Right cardiac atrium (tissue), 5 donors: ENCODE data around the gene RTN4R. TPM values are rescaled to one million over a fixed set of nuclear protein-coding genes. Genes with fewer than 3 reads are reported as not detected.
A peak's percentile ranks its signal among the peaks of the same experiment; 100 is the strongest.
"Not testable (repeated sequence)": the region's sequence is repeated elsewhere in the genome, so short reads cannot be mapped to it uniquely, and the experiment has no call there.

Experiments used
- ATAC-seq, 2 donors: fragments of 200-7000 bp; cut with Tn5 transposase; one replicate each; pipeline versions ENCODE4 v1.8.0 to v1.9.1; 2020; ENCODE audit warnings: moderate library complexity in 2 of 2, mild to moderate bottlenecking in 1 of 2
- DNase-seq, 3 donors: peaks; one replicate each; pipeline ENCODE4 v3.0.0-alpha.2; 2020
- H3K27ac ChIP-seq: one replicate; pipeline ENCODE4 v1.5.1; 2013; ENCODE audit warnings: mild to moderate bottlenecking, low read length, control low read depth, moderate library complexity
- H3K27me3 ChIP-seq: one replicate; pipeline ENCODE4 v1.6.1; 2013; ENCODE audit not compliant: control insufficient read depth, insufficient read depth
- H3K4me1 ChIP-seq: one replicate; pipeline ENCODE4 v1.6.1; 2013; ENCODE audit warnings: low read length; ENCODE audit not compliant: control insufficient read depth, insufficient read depth
- H3K4me3 ChIP-seq: one replicate; pipeline ENCODE4 v1.5.1; 2013; ENCODE audit warnings: low read length, control low read depth
- H3K9me3 ChIP-seq: one replicate; pipeline ENCODE4 v1.6.1; 2013; ENCODE audit warnings: low read length; ENCODE audit not compliant: control insufficient read depth
- WGBS: extraction: QIAGEN DNeasy Blood & Tissue Kit; methylation state at CpG from one replicate; pipeline ENCODE4 v1.1.7; 2013; 5-methylcytosine and 5-hydroxymethylcytosine counted together
- intact Hi-C, 4 donors: fragments of 100-400 bp; cut with DNase I; formaldehyde crosslinking; loops; one replicate each; pipeline versions ENCODE4 v1.11.0 to v1.14.0; 2022 to 2023
- polyA plus RNA-seq: library from polyadenylated mRNA; stranded (reverse); fragments of 200-250 nt; gene quantifications from one replicate; pipeline ENCODE4 v1.2.3, GENCODE V29; 2013
- total RNA-seq, 4 donors: library from RNA; stranded (reverse); fragmentation: NEBNext Ultra II Directional; extraction: Animal tissue kit (Norgen Biotek cat#: 25700); gene quantifications; one replicate each; pipeline ENCODE4 v1.2.1, GENCODE V29; 2021
- donor health status: healthy with polysubstance abuse.
- donor health status: DM: no; HTN: yes; CAD: no.
- donor health status: DM: no; HTN: no; CAD: no.
- donor health status: DM: no; HTN: yes; CAD: no; lungs with severe emphysema.
- donor health status: DM: yes; HTN: yes; CAD: no.

Gene RTN4R
- total and polyA plus RNA-seq, 5 donors: 0.56 to 1.9 (median 1.1) TPM

DNA sequence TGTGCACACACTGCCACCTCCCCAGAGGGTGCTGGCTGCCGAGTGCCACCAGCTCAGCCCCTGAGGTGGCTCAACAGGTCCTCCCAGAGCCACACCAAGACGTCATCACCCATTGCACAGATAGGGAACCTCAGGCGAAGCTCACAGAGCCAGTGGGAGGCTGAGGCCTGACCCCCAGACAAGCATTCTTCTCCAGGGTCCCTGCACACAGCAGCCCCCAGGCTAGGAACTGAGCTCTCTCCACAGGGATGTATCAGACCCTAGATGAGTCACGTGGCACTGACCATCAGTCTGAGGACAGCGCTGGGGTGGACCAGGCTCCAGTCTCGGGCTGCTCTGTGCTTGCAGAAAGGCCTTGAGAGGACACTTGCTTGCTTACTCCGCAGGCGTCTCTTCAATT is 1.6 kb upstream of the RTN4R start:
- not testable (repeated sequence) for ATAC-seq, DNase-seq, H3K27me3 ChIP-seq, H3K27ac ChIP-seq, H3K4me3 ChIP-seq, H3K4me1 ChIP-seq, H3K9me3 ChIP-seq
- 89% methylated on average over 8 of the region's 8 CpGs for WGBS
- intact Hi-C loops: loop anchor here in 2 of 4 donors (5.0 kb wide), 1 partner anchor 112 kb away; no protein-coding TSS in a partner anchor

DNA sequence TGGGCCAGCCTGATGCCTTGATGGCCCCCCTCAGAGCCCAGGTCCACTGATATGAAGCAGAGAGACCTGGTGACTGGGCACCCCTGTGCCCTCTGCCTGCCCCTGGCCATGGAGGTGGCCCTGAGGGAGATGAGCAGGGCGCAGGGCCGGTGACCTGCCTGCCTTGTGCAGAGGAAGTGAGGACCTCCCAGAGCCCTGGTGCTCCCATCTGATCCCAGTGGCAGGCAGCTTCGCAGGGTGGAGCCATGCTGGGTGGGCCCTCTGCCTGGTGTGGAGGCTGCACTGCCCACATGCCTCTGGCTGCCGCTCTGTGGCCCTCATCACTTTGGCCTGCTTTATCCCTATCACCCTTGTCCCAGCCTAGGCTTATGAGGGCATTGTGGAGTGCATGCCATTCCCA is 1.1 kb upstream of the RTN4R start:
- WGBS: 83% methylated on average over 4 of the region's 4 CpGs
- ATAC-seq, H3K27me3 ChIP-seq, H3K27ac ChIP-seq, H3K9me3 ChIP-seq, DNase-seq, H3K4me1 ChIP-seq, H3K4me3 ChIP-seq: not testable (repeated sequence)
- intact Hi-C loops: loop anchor here in 1 of 4 donors (5.0 kb wide), 1 partner anchor 112 kb away; no protein-coding TSS in a partner anchor

GRCh38 chr22:20267441-20268278 is 458 bp downstream of the RTN4R start:
- H3K4me1 ChIP-seq: no peaks in the 10 kb centered on the region
- intact Hi-C loops: loop anchor here in 2 of 4 donors (1.0 to 5.0 kb wide), 2 partner anchors 110 kb away; no protein-coding TSS in a partner anchor
- DNase-seq: no peak
- no peak overlapping the region for H3K27ac ChIP-seq
- peak overlapping the region; percentile 75 for H3K4me3 ChIP-seq
- peak in 1 of 2 donors; percentile 15 for ATAC-seq
- under 1% methylated on average over 101 of the region's 101 CpGs for WGBS
- no peaks in the 10 kb centered on the region for H3K27me3 ChIP-seq
- no peaks in the 10 kb centered on the region for H3K9me3 ChIP-seq

- not testable (repeated sequence) for H3K9me3 ChIP-seq, H3K4me1 ChIP-seq, ATAC-seq, DNase-seq, H3K27ac ChIP-seq, H3K27me3 ChIP-seq, H3K4me3 ChIP-seq
- WGBS: 67% methylated on average over 33 of the region's 33 CpGs
- intact Hi-C loops: loop anchor here in 1 of 4 donors (5.0 kb wide), 1 partner anchor 110 kb away; no protein-coding TSS in a partner anchor
Observed at GRCh38 chr22:20266667-20267440, 1.3 kb downstream of the RTN4R start.

DNA sequence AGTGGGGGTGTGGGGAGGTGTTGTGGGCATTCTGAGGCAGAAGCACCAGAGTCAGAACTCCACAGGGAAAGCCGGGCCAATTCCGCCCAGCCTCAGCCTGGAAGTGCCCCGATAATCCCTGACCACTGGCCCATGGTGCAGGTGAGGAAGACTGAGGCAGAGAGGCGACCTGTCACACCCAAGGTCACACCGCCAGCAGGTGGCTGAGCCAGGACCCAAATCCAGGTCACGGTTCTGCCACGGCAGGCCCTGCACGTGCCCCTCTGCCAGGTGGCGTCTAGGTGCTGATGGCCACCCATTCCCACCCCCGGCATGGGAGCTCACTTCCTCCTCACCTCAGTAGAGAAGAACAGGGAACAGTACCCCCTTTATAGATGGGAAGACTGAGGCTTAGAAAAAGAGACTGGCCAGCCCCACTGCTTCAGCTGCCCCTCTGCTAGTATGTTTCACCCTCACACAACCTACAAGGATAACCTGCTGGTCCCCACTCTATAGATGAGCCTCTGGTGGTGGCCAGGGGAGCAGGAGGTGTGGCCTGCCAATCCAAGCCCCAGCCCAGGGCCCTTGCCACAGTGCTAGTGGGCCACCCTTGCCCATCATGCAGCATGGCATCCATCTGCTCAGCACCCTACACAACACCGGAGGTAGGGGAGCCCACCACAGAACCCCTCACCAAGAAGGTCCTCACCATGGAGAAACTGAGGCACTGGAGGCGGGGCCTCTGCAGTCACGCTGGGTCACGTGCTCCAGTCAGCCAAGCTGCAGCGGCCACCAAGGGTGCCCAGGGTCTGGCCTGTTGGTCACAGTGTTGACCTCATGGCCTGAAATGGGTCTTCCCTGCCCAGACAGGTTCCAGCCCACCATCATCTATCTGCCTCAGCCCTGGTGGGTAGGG is 2.1 kb downstream of the RTN4R start:
- WGBS: 96% methylated on average over 15 of the region's 15 CpGs
- not testable (repeated sequence) for H3K4me1 ChIP-seq, H3K27ac ChIP-seq, H3K27me3 ChIP-seq, H3K4me3 ChIP-seq, DNase-seq, ATAC-seq, H3K9me3 ChIP-seq
- intact Hi-C loops: loop anchor here in 1 of 4 donors (5.0 kb wide), 1 partner anchor 109 kb away; no protein-coding TSS in a partner anchor

- Histone ChIP-seq H3K27me3 (no peaks in the 10 kb centered on the region), H3K4me1 (no peaks in the 10 kb centered on the region), H3K27ac (no peak overlapping the region), H3K9me3 (no peaks in the 10 kb centered on the region), H3K4me3 (no peak overlapping the region)
- intact Hi-C loops: loop anchor here in 1 of 4 donors (5.0 kb wide), 1 partner anchor 108 kb away; no protein-coding TSS in a partner anchor
- DNase-seq (no peak), ATAC-seq (no peak)
- 76% methylated on average over 21 of the region's 21 CpGs for WGBS
Observed at GRCh38 chr22:20264614-20265452, 3.3 kb downstream of the RTN4R start.

DNA sequence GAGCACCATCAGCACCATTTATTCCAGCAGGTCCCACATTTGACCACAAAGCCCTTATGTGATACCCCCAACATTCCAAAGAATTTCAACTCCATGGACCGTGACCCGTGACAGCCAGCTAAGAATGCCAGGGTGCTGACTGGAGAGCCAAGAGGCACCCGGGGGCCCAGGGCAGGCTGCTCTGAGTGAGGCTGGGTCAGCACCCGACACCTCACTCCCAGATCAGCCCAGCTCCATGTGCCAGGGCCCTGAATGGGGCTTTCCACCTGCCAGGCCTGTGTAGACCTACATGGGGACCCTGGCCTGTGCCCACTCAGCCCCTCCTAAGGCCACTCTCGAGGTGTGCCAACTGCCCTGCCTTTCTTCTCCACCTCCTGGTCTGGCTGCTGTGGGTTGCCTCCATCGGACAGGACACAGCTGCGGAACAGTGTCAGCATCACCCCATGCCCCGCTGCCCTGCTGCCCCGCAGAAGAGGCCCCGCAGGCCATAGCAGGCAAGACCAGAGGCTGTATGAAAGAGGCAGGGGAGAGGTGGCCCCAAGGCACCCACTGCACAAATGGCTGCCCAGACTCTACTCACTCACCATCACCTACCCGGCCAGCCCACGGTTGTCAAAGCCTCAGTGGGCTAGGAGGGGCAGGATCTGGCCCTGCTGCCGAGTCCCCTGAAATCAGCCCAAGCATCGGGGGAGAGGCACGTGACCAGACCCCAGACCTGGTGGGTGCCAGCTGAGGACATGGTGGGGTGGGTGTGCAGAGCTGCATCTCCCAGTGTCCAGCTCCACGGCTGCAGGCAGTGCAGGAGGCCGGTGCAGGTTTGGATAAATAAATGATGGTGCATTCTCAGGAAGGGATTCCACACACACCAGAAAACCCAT is 4.5 kb downstream of the RTN4R start:
- H3K27me3 ChIP-seq, DNase-seq, H3K27ac ChIP-seq, ATAC-seq, H3K9me3 ChIP-seq, intact Hi-C loops, H3K4me3 ChIP-seq, H3K4me1 ChIP-seq: not testable (repeated sequence)
- 90% methylated on average over 17 of the region's 17 CpGs for WGBS

GRCh38 chr22:20262582-20263147 is 5.5 kb downstream of the RTN4R start:
- no peak for ATAC-seq
- no peak overlapping the region for H3K27ac ChIP-seq
- H3K9me3 ChIP-seq: no peaks in the 10 kb centered on the region
- no peaks in the 10 kb centered on the region for H3K4me1 ChIP-seq
- no peak for DNase-seq
- intact Hi-C loops: no loop called here
- H3K4me3 ChIP-seq: no peak overlapping the region
- 79% methylated on average over 7 of the region's 7 CpGs for WGBS
- H3K27me3 ChIP-seq: no peaks in the 10 kb centered on the region
